ENCODE data around the gene FAM186B.

GRCh38 chr12:49626836-49627235 lies 21.4 kb upstream of the FAM186B start:
- TF ChIP-seq EZH2 (IDR thresholded peaks at IDR 0.05), result no peak
- TF ChIP-seq ATF3 (IDR thresholded peaks at IDR 0.05), result no peak
- no peak for TF ChIP-seq CTCF (IDR thresholded peaks at IDR 0.05 in 2 of 3, conservative IDR thresholded peaks at IDR 0.05 in 1 of 3; ENCODE audit: borderline replicate concordance in 1 of 3, insufficient read depth in 1 of 3, low read depth in 2 of 3, low read length in 2 of 3)
- TF ChIP-seq POLR2A (IDR thresholded peaks at IDR 0.05; ENCODE audit: borderline replicate concordance, extremely low read depth, insufficient read depth, insufficient read length), result no peak
- TF ChIP-seq ZBTB33 (IDR thresholded peaks at IDR 0.05; ENCODE audit: extremely low read depth, insufficient replicate concordance, low read length), result no peak
- TF ChIP-seq JUND (IDR thresholded peaks at IDR 0.05), result no peak
- no peak for TF ChIP-seq ZNF274 (IDR thresholded peaks at IDR 0.05; ENCODE audit: low read depth, low read length)
